ENCODE data around the gene ANKRD49. TPM values are rescaled to one million over a fixed set of nuclear protein-coding genes. Genes with fewer than 3 reads are reported as not detected.

ANKRD49 gene
- total and polyA plus RNA-seq, 8 donors, result 4.3 to 25.2 (median 6.8) TPM

DNA sequence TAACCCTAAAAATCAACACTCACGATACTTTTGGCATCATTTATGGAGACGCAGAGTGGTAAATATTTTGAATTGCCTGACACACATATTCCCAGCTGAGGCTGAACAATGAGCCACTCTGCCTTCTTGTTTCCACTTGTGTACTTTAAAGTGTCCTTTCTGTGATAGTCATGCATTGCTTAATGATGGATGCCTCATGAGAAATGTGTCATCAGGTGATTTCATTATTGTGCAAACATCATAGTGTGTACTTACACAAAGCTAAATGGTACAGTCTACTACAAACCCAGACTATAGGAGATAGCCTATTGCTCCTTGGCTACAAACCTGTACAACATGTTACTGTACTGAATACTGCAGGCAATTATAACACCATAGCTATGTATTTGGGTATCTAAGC lies 44.3 kb upstream of the ANKRD49 start:
- Histone ChIP-seq H3K9me3 (no peaks in the 10 kb centered on the region), H3K4me1 (peaks cover 0 to 6% (median 5%) of the 10 kb centered on the region in 3 donors), H3K4me3 (no peak overlapping the region), H3K27ac (no peak overlapping the region), H3K36me3 (peaks cover 0 to 14% (median 0%) of the 10 kb centered on the region in 3 donors), H3K27me3 (no peaks in the 10 kb centered on the region)
- intact Hi-C loops (cut with DNase I), result no loop called here
- WGBS, 2 donors, result 28% methylated on average over 2 of the region's 2 CpGs
- TF ChIP-seq, protein P1, sequence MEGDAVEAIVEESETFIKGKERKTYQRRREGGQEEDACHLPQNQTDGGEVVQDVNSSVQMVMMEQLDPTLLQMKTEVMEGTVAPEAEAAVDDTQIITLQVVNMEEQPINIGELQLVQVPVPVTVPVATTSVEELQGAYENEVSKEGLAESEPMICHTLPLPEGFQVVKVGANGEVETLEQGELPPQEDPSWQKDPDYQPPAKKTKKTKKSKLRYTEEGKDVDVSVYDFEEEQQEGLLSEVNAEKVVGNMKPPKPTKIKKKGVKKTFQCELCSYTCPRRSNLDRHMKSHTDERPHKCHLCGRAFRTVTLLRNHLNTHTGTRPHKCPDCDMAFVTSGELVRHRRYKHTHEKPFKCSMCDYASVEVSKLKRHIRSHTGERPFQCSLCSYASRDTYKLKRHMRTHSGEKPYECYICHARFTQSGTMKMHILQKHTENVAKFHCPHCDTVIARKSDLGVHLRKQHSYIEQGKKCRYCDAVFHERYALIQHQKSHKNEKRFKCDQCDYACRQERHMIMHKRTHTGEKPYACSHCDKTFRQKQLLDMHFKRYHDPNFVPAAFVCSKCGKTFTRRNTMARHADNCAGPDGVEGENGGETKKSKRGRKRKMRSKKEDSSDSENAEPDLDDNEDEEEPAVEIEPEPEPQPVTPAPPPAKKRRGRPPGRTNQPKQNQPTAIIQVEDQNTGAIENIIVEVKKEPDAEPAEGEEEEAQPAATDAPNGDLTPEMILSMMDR (IDR thresholded peaks at IDR 0.05), result no peak
- DNase-seq (no peak), FAIRE-seq (no peak), ATAC-seq (peak; percentile 61 to 84 (median 71))

DNA sequence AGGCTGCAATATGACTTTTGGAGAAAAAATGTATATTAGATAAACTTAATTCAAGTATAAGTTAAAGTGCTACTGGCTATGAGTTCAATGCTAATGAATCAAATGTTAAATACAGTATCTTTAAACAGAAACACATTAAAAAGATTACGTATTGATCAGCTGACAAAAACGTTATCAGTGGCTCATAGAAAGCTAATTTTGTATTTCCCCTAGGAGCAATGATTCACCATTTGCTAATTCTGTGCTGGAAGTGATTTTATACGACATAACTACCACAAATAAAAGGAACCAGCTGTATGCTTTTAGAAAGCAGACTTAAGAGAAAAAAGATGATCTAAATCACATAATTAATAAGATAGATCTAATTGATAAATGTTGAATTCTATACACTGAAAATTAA lies 43.7 kb upstream of the ANKRD49 start:
- DNase-seq (no peak), FAIRE-seq (no peak), ATAC-seq (no peak)
- TF ChIP-seq, protein P1 (IDR thresholded peaks at IDR 0.05), result no peak
- 26 to 29% methylated on average over 3 of the region's 3 CpGs for WGBS, 2 donors
- intact Hi-C loops (cut with DNase I), result no loop called here
- Histone ChIP-seq H3K36me3 (peaks cover 0 to 12% (median 0%) of the 10 kb centered on the region in 3 donors), H3K27me3 (no peaks in the 10 kb centered on the region), H3K9me3 (no peaks in the 10 kb centered on the region), H3K27ac (no peak overlapping the region), H3K4me3 (no peak overlapping the region), H3K4me1 (peaks cover 0 to 6% (median 5%) of the 10 kb centered on the region in 3 donors)

DNA sequence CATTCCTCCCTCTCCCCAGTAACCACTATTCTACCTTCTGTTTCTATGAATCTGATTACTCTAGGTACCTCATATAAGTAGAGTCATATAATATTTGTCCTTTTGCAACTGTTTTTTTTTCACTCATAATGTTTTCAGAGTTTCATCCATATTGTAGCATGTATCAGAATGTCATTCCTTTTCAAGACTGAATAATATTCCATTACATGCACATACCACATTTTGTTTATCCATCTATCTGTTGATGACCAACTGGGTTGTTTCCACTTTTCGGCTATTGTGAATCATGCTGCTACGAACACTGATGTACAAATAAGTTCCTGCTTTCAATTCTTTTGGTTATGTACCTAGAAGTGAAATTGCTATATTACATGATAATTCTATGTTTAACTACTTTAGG lies 40.8 kb upstream of the ANKRD49 start:
- DNase-seq (no peak), ATAC-seq (no peak), FAIRE-seq (no peak)
- H3K27ac ChIP-seq, result no peak overlapping the region
- TF ChIP-seq, protein P1 (IDR thresholded peaks at IDR 0.05), result no peak
- no peaks in the 10 kb centered on the region for H3K36me3 ChIP-seq
- 95 to 97% methylated on average over 2 of the region's 2 CpGs for WGBS, 2 donors
- intact Hi-C loops (cut with DNase I), result no loop called here
- no peak overlapping the region for H3K4me3 ChIP-seq
- no peaks in the 10 kb centered on the region for H3K9me3 ChIP-seq
- no peaks in the 10 kb centered on the region for H3K27me3 ChIP-seq
- peaks cover 0 to 6% (median 5%) of the 10 kb centered on the region in 3 donors for H3K4me1 ChIP-seq

DNA sequence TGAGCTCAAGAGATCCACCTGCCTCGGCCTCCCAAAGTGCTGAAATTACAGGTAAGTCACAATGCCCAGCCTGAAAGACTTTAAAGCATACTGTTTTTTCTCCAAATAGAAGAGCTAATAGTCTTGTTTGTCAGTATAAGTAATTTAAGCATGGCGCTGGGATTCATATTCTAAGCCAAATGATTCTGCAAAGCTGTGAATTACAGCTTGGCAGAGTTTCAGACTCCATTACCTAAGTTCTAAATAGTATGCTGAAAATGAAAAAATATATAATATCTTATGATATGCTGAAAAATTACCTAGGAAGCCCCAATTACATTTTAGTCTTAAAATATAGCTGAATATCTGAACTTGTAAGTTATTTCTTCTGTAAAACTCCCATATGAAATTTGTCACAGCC lies 39.5 kb upstream of the ANKRD49 start:
- no peak for ATAC-seq

DNA sequence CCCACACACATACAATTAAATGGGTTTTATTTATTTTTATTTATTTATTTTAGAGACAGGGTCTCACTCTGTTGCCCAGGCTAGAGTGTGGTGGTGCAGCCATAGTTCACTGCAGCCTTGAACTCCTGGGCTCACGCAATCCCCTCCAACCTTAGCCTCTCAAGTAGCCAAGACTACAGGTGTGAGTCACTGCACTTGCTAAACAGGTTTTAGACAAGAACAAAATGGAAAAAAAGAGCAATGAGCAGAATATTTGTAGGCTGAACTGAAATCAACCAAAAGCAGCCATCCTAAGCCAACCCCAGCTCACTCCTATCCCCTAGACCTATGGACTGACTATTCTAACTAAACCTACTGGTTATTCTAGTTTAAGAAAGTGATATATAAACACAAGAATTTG lies 37.9 kb upstream of the ANKRD49 start:
- peak in 3 of 4 donors; percentile 31 to 45 (median 35) for ATAC-seq
- Histone ChIP-seq H3K4me1 (no peaks in the 10 kb centered on the region), H3K27ac (no peak overlapping the region), H3K36me3 (peaks cover 0 to 4% (median 0%) of the 10 kb centered on the region in 3 donors), H3K9me3 (no peaks in the 10 kb centered on the region), H3K4me3 (no peak overlapping the region), H3K27me3 (no peaks in the 10 kb centered on the region)
- peak in 2 of 6 donors; percentile 13 to 15 for DNase-seq
- FAIRE-seq, result no peak
- TF ChIP-seq, protein P1 (IDR thresholded peaks at IDR 0.05), result no peak
- 63 to 83% methylated on average over 1 of the region's 1 CpG for WGBS, 2 donors
- intact Hi-C loops (cut with DNase I), result no loop called here

More for the DNA sequence above, 39.5 kb upstream of the ANKRD49 start:
- 97% methylated on average over 2 of the region's 2 CpGs for WGBS, 2 donors
- TF ChIP-seq, protein P1 (IDR thresholded peaks at IDR 0.05), result no peak
- H3K4me3 ChIP-seq, result no peak overlapping the region
- peaks cover 0 to 6% (median 5%) of the 10 kb centered on the region in 3 donors for H3K4me1 ChIP-seq
- intact Hi-C loops (cut with DNase I), result no loop called here
- no peaks in the 10 kb centered on the region for H3K9me3 ChIP-seq
- no peak overlapping the region for H3K27ac ChIP-seq
- H3K27me3 ChIP-seq, result no peaks in the 10 kb centered on the region
- H3K36me3 ChIP-seq, result no peaks in the 10 kb centered on the region
- DNase-seq, result no peak
- FAIRE-seq, result no peak
